ENCODE measurements around the gene TIMELESS.
"Not testable (repeated sequence)": the region's sequence is repeated elsewhere in the genome, so short reads cannot be mapped to it uniquely, and the experiment has no call there.

TIMELESS gene

GRCh38 chr12:56449622-56449984 lies 377 bp upstream of the TIMELESS start:
- DNase-seq (no peak), ATAC-seq (ENCODE audit: insufficient read depth, low read depth) (no peak)
- Histone ChIP-seq H3K9ac (ENCODE audit: low read depth, low read length) (peak overlapping the region; percentile 81), H3K4me1 (ENCODE audit: insufficient read depth, low read length) (peaks cover 26% of the 10 kb centered on the region), H3K4me3 (ENCODE audit: low read depth in 1 of 2, low read length in 2 of 2) (peak overlapping the region; percentile 48 to 63), H3K79me2 (ENCODE audit: insufficient read depth, low read length) (peaks cover 39% of the 10 kb centered on the region), H3K36me3 (ENCODE audit: insufficient read depth, low read length) (peaks cover 11% of the 10 kb centered on the region; the same call in 1 of the 2 replicates), H4K20me1 (ENCODE audit: insufficient read depth, low read length) (no peaks in the 10 kb centered on the region), H2AFZ (ENCODE audit: low read depth, low read length) (peak overlapping the region; percentile 78), H3K27me3 (ENCODE audit: insufficient read depth, low read length, poor library complexity) (no peaks in the 10 kb centered on the region), H3K4me2 (ENCODE audit: insufficient read depth, low read length) (peak overlapping the region; percentile 66), H3K27ac (ENCODE audit: low read length) (peak overlapping the region; percentile 87), H3K9me3 (ENCODE audit: insufficient read depth, low read length, severe bottlenecking) (no peaks in the 10 kb centered on the region)
- TF ChIP-seq CTCF (IDR thresholded peaks at IDR 0.05; ENCODE audit: borderline replicate concordance, extremely low read depth, low read length, poor library complexity, severe bottlenecking), result no peak
- no peak for TF ChIP-seq EZH2 (IDR thresholded peaks at IDR 0.05; ENCODE audit: borderline replicate concordance, low read depth, low read length, severe bottlenecking)

GRCh38 chr12:56443208-56443607 lies 6.0 kb downstream of the TIMELESS start:
- Histone ChIP-seq H3K4me1 (ENCODE audit: insufficient read depth, low read length) (peaks cover 14% of the 10 kb centered on the region), H3K79me2 (ENCODE audit: insufficient read depth, low read length) (peaks cover 94% of the 10 kb centered on the region), H3K36me3 (ENCODE audit: insufficient read depth, low read length) (peaks cover 16% of the 10 kb centered on the region; the same call in 1 of the 2 replicates)
- ATAC-seq (ENCODE audit: insufficient read depth, low read depth); H3K4me2 ChIP-seq (ENCODE audit: insufficient read depth, low read length); H3K9me3 ChIP-seq (ENCODE audit: insufficient read depth, low read length, severe bottlenecking); H4K20me1 ChIP-seq (ENCODE audit: insufficient read depth, low read length); H3K27ac ChIP-seq (ENCODE audit: low read length); DNase-seq; H3K4me3 ChIP-seq (ENCODE audit: low read depth in 1 of 2, low read length in 2 of 2); H2AFZ ChIP-seq (ENCODE audit: low read depth, low read length); H3K9ac ChIP-seq (ENCODE audit: low read depth, low read length); H3K27me3 ChIP-seq (ENCODE audit: insufficient read depth, low read length, poor library complexity): not testable (repeated sequence)

GRCh38 chr12:56437430-56438176 lies 11.6 kb downstream of the TIMELESS start:
- ATAC-seq (ENCODE audit: insufficient read depth, low read depth), result no peak
- no peak overlapping the region for H3K27ac ChIP-seq (ENCODE audit: low read length)

More at GRCh38 chr12:56437430-56438176, 11.6 kb downstream of the TIMELESS start:
- peaks cover 94% of the 10 kb centered on the region for H3K79me2 ChIP-seq (ENCODE audit: insufficient read depth, low read length)
- H3K4me3 ChIP-seq (ENCODE audit: low read depth in 1 of 2, low read length in 2 of 2), result no peak overlapping the region
- peaks cover 25% of the 10 kb centered on the region; the same call in 1 of the 2 replicates for H4K20me1 ChIP-seq (ENCODE audit: insufficient read depth, low read length)
- no peak overlapping the region for H3K9ac ChIP-seq (ENCODE audit: low read depth, low read length)
- no peak for TF ChIP-seq CTCF (IDR thresholded peaks at IDR 0.05; ENCODE audit: borderline replicate concordance, extremely low read depth, low read length, poor library complexity, severe bottlenecking)
- no peak for TF ChIP-seq EZH2 (IDR thresholded peaks at IDR 0.05; ENCODE audit: borderline replicate concordance, low read depth, low read length, severe bottlenecking)
- H3K9me3 ChIP-seq (ENCODE audit: insufficient read depth, low read length, severe bottlenecking), result no peaks in the 10 kb centered on the region
- H3K27me3 ChIP-seq (ENCODE audit: insufficient read depth, low read length, poor library complexity), result no peaks in the 10 kb centered on the region
- peaks cover 22% of the 10 kb centered on the region for H3K36me3 ChIP-seq (ENCODE audit: insufficient read depth, low read length)
- H3K4me2 ChIP-seq (ENCODE audit: insufficient read depth, low read length), result no peak overlapping the region
- H3K4me1 ChIP-seq (ENCODE audit: insufficient read depth, low read length), result no peaks in the 10 kb centered on the region
- DNase-seq, result no peak
- H2AFZ ChIP-seq (ENCODE audit: low read depth, low read length), result no peak overlapping the region
